HepG2 (cell line): ENCODE measurements around the gene TMEM143. TPM values are rescaled to one million over a fixed set of nuclear protein-coding genes. Genes with fewer than 3 reads are reported as not detected.
A peak's percentile ranks its signal among the peaks of the same experiment; 100 is the strongest.

Experiments used
- ATAC-seq: fragments of 200-7000 bp; cut with Tn5 transposase; 3 replicates; pipeline ENCODE4 v1.9.1; 2020; ENCODE audit warnings: mild to moderate bottlenecking, moderate library complexity
- BruUV-seq: library from RNA; stranded (reverse); fragments of 400-500 nt; replicated peaks from 2 replicates; lab custom pipeline; 2021; lab: Mats Ljungman, UMichigan
- CTCF ChIA-PET: fragments of 300-600 bp; formaldehyde crosslinking; extraction: SDS; loops from one replicate; lab custom pipeline; 2021; ENCODE audit warnings: low total read pairs, inconsistent platforms, low intra/inter-chr PET ratio; lab: Yijun Ruan, JAX
- POLR2A ChIA-PET: fragments of 350-600 bp; sonication (Branson Sonifier 250); formaldehyde crosslinking; loops from one replicate; lab custom pipeline; 2020; ENCODE audit warnings: antibody characterized with exemption, inconsistent platforms; lab: Yijun Ruan, JAX
- DNase-seq: peaks from one replicate; pipeline ENCODE4 v3.0.0-alpha.2; 2015; ENCODE audit warnings: low spot score
- FAIRE-seq: peaks from 3 replicates; lab custom pipeline; 2011; peaks lifted over from hg19 to GRCh38; lab: Jason Lieb, UNC
- H2AFZ ChIP-seq: one replicate; pipeline ENCODE4 v1.6.1; 2011; ENCODE audit warnings: low read length, inconsistent platforms
- H3K27ac ChIP-seq: fragments of 300-600 bp; 3 replicates; pipeline ENCODE4 v1.8.0; 2011; ENCODE audit warnings: mixed run types, mild to moderate bottlenecking, mixed read lengths, low read length, inconsistent platforms; ENCODE audit not compliant: insufficient read depth; ENCODE audit errors: extremely low read length
- H3K27me3 ChIP-seq, 2 experiments: fragments of 200-600 bp in 1 of 2; 2 replicates in 1 of 2; 3 replicates in 1 of 2; pipeline versions ENCODE4 v1.6.0 to v1.8.0; 2011; ENCODE audit warnings: low read length in 2 of 2, mild to moderate bottlenecking in 2 of 2, moderate library complexity in 2 of 2, inconsistent platforms in 1 of 2; ENCODE audit not compliant: insufficient read depth in 2 of 2, control insufficient read depth in 1 of 2
- H3K36me3 ChIP-seq, 2 experiments: fragments of 200-600 bp in 1 of 2; replicated peaks in 1 of 2; 2 replicates in 1 of 2; 3 replicates in 1 of 2; pipeline versions ENCODE4 v1.5.1 to v1.8.0; 2011; ENCODE audit warnings: low read length in 2 of 2, inconsistent platforms in 1 of 2; ENCODE audit not compliant: insufficient read depth in 2 of 2, control insufficient read depth in 1 of 2
- H3K4me1 ChIP-seq: 2 replicates; pipeline ENCODE4 v1.5.1; 2012; ENCODE audit warnings: low read length, inconsistent platforms; ENCODE audit not compliant: insufficient read depth
- H3K4me2 ChIP-seq: 2 replicates; pipeline ENCODE4 v1.6.0; 2011; ENCODE audit warnings: low read depth, low read length, inconsistent platforms
- H3K4me3 ChIP-seq, 3 experiments: fragments of 200-600 bp in 1 of 3; sonication (generic), shearing (Covaris generic) in 1 of 3; replicated peaks in 1 of 3; 2 replicates each; pipeline ENCODE4 v1.5.1; 2011 to 2016; ENCODE audit warnings: low read length in 3 of 3, inconsistent platforms in 2 of 3, low read depth in 2 of 3, mild to moderate bottlenecking in 2 of 3, control low read depth in 1 of 3, mixed read lengths in 1 of 3; ENCODE audit not compliant: insufficient read depth in 1 of 3
- H3K79me2 ChIP-seq: one replicate; pipeline ENCODE4 v1.6.1; 2011; ENCODE audit warnings: low read length, inconsistent platforms; ENCODE audit not compliant: insufficient read depth
- H3K9ac ChIP-seq: 2 replicates; pipeline ENCODE4 v1.6.0; 2011; ENCODE audit warnings: mild to moderate bottlenecking, low read depth, low read length, inconsistent platforms; ENCODE audit not compliant: insufficient read depth
- H3K9me3 ChIP-seq: 2 replicates; pipeline ENCODE4 v1.5.1; 2012; ENCODE audit warnings: mild to moderate bottlenecking, low read length
- H4K20me1 ChIP-seq: 2 replicates; pipeline ENCODE4 v1.6.0; 2011; ENCODE audit warnings: inconsistent platforms, mild to moderate bottlenecking, low read length, moderate library complexity; ENCODE audit not compliant: insufficient read depth
- ARNTL ChIP-seq: sonication (generic); formaldehyde crosslinking; IDR thresholded peaks from 2 replicates; pipeline ENCODE4 v1.4.0; 2020; ENCODE audit warnings: mild to moderate bottlenecking, missing genetic modification reagents
- CEBPZ ChIP-seq: IDR thresholded peaks from 2 replicates; pipeline ENCODE4 v1.6.1; 2012; ENCODE audit warnings: low read length, improper control_type of control experiment
- FOXJ3 ChIP-seq: sonication (generic); formaldehyde crosslinking; IDR thresholded peaks from 2 replicates; pipeline ENCODE4 v1.4.0; 2020; ENCODE audit warnings: missing genetic modification reagents, mild to moderate bottlenecking, borderline replicate concordance
- HMG20A ChIP-seq: IDR thresholded peaks from 2 replicates; pipeline ENCODE4 v1.6.1; 2016; ENCODE audit warnings: borderline replicate concordance
- IRF2 ChIP-seq: IDR thresholded peaks from 2 replicates; pipeline ENCODE4 v1.6.1; 2018; ENCODE audit warnings: missing genetic modification reagents, missing compliant biosample characterization
- KDM2A ChIP-seq: sonication (generic); formaldehyde crosslinking; IDR thresholded peaks from 2 replicates; pipeline ENCODE4 v1.4.0; 2020; ENCODE audit warnings: low read depth, missing genetic modification reagents, borderline replicate concordance
- POGK ChIP-seq: sonication (generic); formaldehyde crosslinking; conservative IDR thresholded peaks from 2 replicates; pipeline ENCODE4 v1.8.0; 2022; ENCODE audit warnings: mild to moderate bottlenecking, moderate library complexity, missing genetic modification reagents
- SALL1 ChIP-seq: sonication (generic); formaldehyde crosslinking; IDR thresholded peaks from 2 replicates; pipeline ENCODE4 v1.8.0; 2022; ENCODE audit warnings: mild to moderate bottlenecking, missing genetic modification reagents
- SAP130 ChIP-seq: IDR thresholded peaks from 2 replicates; pipeline ENCODE4 v1.6.1; 2016; ENCODE audit warnings: low read depth
- SNAPC2 ChIP-seq: sonication (generic); formaldehyde crosslinking; IDR thresholded peaks from 2 replicates; pipeline ENCODE4 v1.8.1; 2022; ENCODE audit warnings: mild to moderate bottlenecking, missing genetic modification reagents
- SRF ChIP-seq: IDR thresholded peaks from 2 replicates; pipeline ENCODE4 v1.6.1; 2011; ENCODE audit warnings: mild to moderate bottlenecking, low read depth, low read length, moderate library complexity
- ZFY ChIP-seq: sonication (generic); formaldehyde crosslinking; IDR thresholded peaks from 2 replicates; pipeline ENCODE4 v1.4.0; 2020; ENCODE audit warnings: missing genetic modification reagents
- ZNF740 ChIP-seq: sonication (generic); formaldehyde crosslinking; IDR thresholded peaks from 2 replicates; pipeline ENCODE4 v1.4.0; 2020; ENCODE audit warnings: missing genetic modification reagents
- ZZZ3 ChIP-seq: sonication (generic); formaldehyde crosslinking; IDR thresholded peaks from 2 replicates; pipeline ENCODE4 v1.4.0; 2020; ENCODE audit warnings: missing genetic modification reagents, mild to moderate bottlenecking, borderline replicate concordance
- WGBS: methylation state at CpG from one replicate; pipeline ENCODE4 v1.1.6; 2017; ENCODE audit warnings: low lambda C conversion rate; 5-methylcytosine and 5-hydroxymethylcytosine counted together
- in situ Hi-C: cut with HindIII; loops from 2 replicates; pipeline ENCODE4 v1.10.0; 2017; ENCODE audit warnings: low pct_unique_long_range_greater_than_20kb; ENCODE audit not compliant: extremely low pct_ligation_motif_present
- intact Hi-C: fragments of 100-400 bp; cut with micrococcal nuclease; formaldehyde crosslinking; loops from one replicate; pipeline ENCODE4 v1.10.0; 2022; ENCODE audit not compliant: unreplicated experiment
- polyA plus RNA-seq, 8 experiments: library from polyadenylated mRNA; depleted of rRNA in 3 of 8; stranded (reverse) in 7 of 8; unstranded in 1 of 8; fragments of >200 nt; fragmentation: Illumina TruSeq in 4 of 8; extraction: Trizol in 4 of 8; gene quantifications; 2 replicates each; pipeline versions ENCODE4 v1.2.1 to v1.2.3, GENCODE V29; 2011 to 2016; ENCODE audit warnings: low read depth in 4 of 8, missing spikeins in 1 of 8, mixed read lengths in 1 of 8; ENCODE audit not compliant: insufficient read depth in 1 of 8
- total RNA-seq, 5 experiments: library from RNA; depleted of rRNA; stranded (reverse); fragments of >200 nt; fragmentation: Illumina TruSeq; extraction: Trizol; gene quantifications; 2 replicates each; pipeline ENCODE4 v1.2.3, GENCODE V29; 2016; ENCODE audit warnings: low read depth in 1 of 5

Gene TMEM143
- total and polyA plus RNA-seq, 2 of the 13 experiments (the other 11 are each of a cell fraction or from before 2014, with no cell fraction given), result 7.7 to 11.3 TPM

GRCh38 chr19:48333467-48334384, 30.0 kb downstream of the TMEM143 start (continued):
- TF ChIP-seq ZNF740 (CRISPR knock-in tag), result no peak

- in situ Hi-C loops (no loop called here), intact Hi-C loops (no loop called here)
- ATAC-seq (peak; percentile 93), DNase-seq (peak; percentile 93), FAIRE-seq (peak; percentile 98)
- Histone ChIP-seq H3K79me2 (no peaks in the 10 kb centered on the region), H3K36me3 (no peaks in the 10 kb centered on the region), H2AFZ (no peak overlapping the region), H3K9me3 (peaks cover 6% of the 10 kb centered on the region; the same call in 1 of the 2 replicates), H3K27ac (peak overlapping the region; percentile 59), H4K20me1 (no peaks in the 10 kb centered on the region), H3K9ac (peak overlapping the region; percentile 71; the same call in 1 of the 2 replicates), H3K4me2 (peak overlapping the region; percentile 94), H3K4me3 (peak overlapping the region; percentile 52 to 76 (median 56)), H3K27me3 (no peaks in the 10 kb centered on the region), H3K4me1 (peaks cover 17% of the 10 kb centered on the region)
- ChIA-PET POLR2A (interaction anchor here (0.5 to 2.2 kb wide), 10 partner anchors 9 to 305 kb away, joined by 3 to 10 read pairs (median 4); partner anchors contain the start of genes KDELR1, RPL18, SPHK2 and SYNGR4), CTCF (interaction anchor here (1.1 kb wide), 1 partner anchor 113 kb away, joined by 3 read pairs; the partner anchor contains the start of gene GRWD1)
- BruUV-seq, result no TSS peak
- 4% methylated on average over 19 of the region's 25 CpGs for WGBS
- TF ChIP-seq ZFY (CRISPR knock-in tag), result 0 out of 2 replicates have a peak, but pooled peaks have one; percentile 49
- peak; percentile 33; the same call in 1 of the 2 replicates for TF ChIP-seq CEBPZ
- TF ChIP-seq POGK, result 0 out of 2 replicates have a peak, but pooled peaks have one; percentile 42
- 0 out of 2 replicates have a peak, but pooled peaks have one; percentile 43 for TF ChIP-seq IRF2 (CRISPR knock-in tag)
- TF ChIP-seq SAP130, result peak; percentile 52
- TF ChIP-seq SRF, result 0 out of 2 replicates have a peak, but pooled peaks have one; percentile 3
- TF ChIP-seq KDM2A (CRISPR knock-in tag), result peak; percentile 49; the same call in 1 of the 2 replicates
- TF ChIP-seq ARNTL (CRISPR knock-in tag), result 0 out of 2 replicates have a peak, but pooled peaks have one; percentile 42
- peak; percentile 46 for TF ChIP-seq SALL1 (CRISPR knock-in tag)
- no peak for TF ChIP-seq SNAPC2
- TF ChIP-seq FOXJ3 (CRISPR knock-in tag), result no peak
- TF ChIP-seq ZZZ3 (CRISPR knock-in tag), result no peak
- no peak for TF ChIP-seq HMG20A (CRISPR knock-in tag)
Observed at GRCh38 chr19:48332662-48333466, 30.9 kb downstream of the TMEM143 start.
